Right lobe of liver (tissue), 6 donors: ENCODE results near the gene CYP11A1. TPM values are rescaled to one million over a fixed set of nuclear protein-coding genes. Genes with fewer than 3 reads are reported as not detected.

Experiments
- ATAC-seq, 4 donors: fragments of 200-7000 bp; cut with Tn5 transposase; one replicate each; pipeline ENCODE4 v1.9.1; 2020; ENCODE audit warnings: mild to moderate bottlenecking in 4 of 4, moderate library complexity in 4 of 4
- DNase-seq, 3 donors: peaks; one replicate each; pipeline ENCODE4 v3.0.0-alpha.2; 2020
- H3K27ac ChIP-seq, 3 donors: fragments of 200-600 bp; one replicate each; pipeline ENCODE4 v1.8.0; 2022
- H3K27me3 ChIP-seq, 2 donors: fragments of 200-600 bp; one replicate each; pipeline ENCODE4 v1.8.0; 2022
- H3K36me3 ChIP-seq, 4 donors: fragments of 200-600 bp; sonication (generic) in 1 of 4; one replicate each; pipeline versions ENCODE4 v1.5.1 to v1.8.0; 2017 to 2022; ENCODE audit warnings: control low read depth in 1 of 4
- H3K4me1 ChIP-seq, 4 donors: fragments of 200-600 bp; sonication (generic) in 1 of 4; one replicate each; pipeline versions ENCODE4 v1.5.1 to v1.8.0; 2017 to 2022; ENCODE audit warnings: control low read depth in 1 of 4
- H3K4me3 ChIP-seq, 3 donors: fragments of 200-600 bp; one replicate each; pipeline ENCODE4 v1.8.0; 2022
- H3K9me3 ChIP-seq, 4 donors: fragments of 200-600 bp; sonication (generic) in 1 of 4; one replicate each; pipeline versions ENCODE4 v1.5.1 to v1.8.0; 2017 to 2022; ENCODE audit warnings: control low read depth in 1 of 4
- POLR2A ChIP-seq: fragments of 450-650 bp; IDR thresholded peaks from one replicate; pipeline ENCODE4 v1.6.1; 2017; ENCODE audit warnings: antibody characterized with exemption, mild to moderate bottlenecking
- WGBS: methylation state at CpG from one replicate; pipeline ENCODE4 v1.1.6; 2018; ENCODE audit warnings: low coverage, low lambda C conversion rate; ENCODE audit not compliant: insufficient coverage; ENCODE audit errors: missing lambda C conversion rate; 5-methylcytosine and 5-hydroxymethylcytosine counted together
- intact Hi-C, 2 donors: fragments of 100-400 bp; cut with DNase I; formaldehyde crosslinking; loops; one replicate each; pipeline versions ENCODE4 v1.11.2 to v1.14.1; 2022
- total RNA-seq, 6 experiments: library from RNA; depleted of rRNA in 2 of 6; stranded (reverse); fragments of >200 nt in 2 of 6; fragmentation: NEBNext Ultra II Directional in 3 of 6; extraction: Animal tissue kit (Norgen Biotek cat#: 25700) in 3 of 6; gene quantifications; one replicate each; pipeline versions ENCODE4 v1.1.0 to v1.2.4, GENCODE V29; 2016 to 2023
- TF ChIP-seq, protein P1 (sequence below), 4 donors: fragments of 200-600 bp in 3 of 4; fragments of 450-650 bp in 1 of 4; IDR thresholded peaks; one replicate each; pipeline versions ENCODE4 v1.5.1 to v1.8.0; 2016 to 2022; ENCODE audit warnings: antibody characterized with exemption in 4 of 4, mild to moderate bottlenecking in 2 of 4
- donor health status: DM: no; HTN: yes; CAD: no.
- donor health status: DM: no; HTN: no; CAD: no.
- donor health status: DM: no; HTN: no; CAD: no.
- donor health status: DM: no; HTN: yes; CAD: no.
- donor health status: DM: no; HTN: yes; CAD: no.

CYP11A1 gene
- total RNA-seq, 6 experiments from 2014 or later = 2.5 to 6.4 (median 2.8) TPM

DNA sequence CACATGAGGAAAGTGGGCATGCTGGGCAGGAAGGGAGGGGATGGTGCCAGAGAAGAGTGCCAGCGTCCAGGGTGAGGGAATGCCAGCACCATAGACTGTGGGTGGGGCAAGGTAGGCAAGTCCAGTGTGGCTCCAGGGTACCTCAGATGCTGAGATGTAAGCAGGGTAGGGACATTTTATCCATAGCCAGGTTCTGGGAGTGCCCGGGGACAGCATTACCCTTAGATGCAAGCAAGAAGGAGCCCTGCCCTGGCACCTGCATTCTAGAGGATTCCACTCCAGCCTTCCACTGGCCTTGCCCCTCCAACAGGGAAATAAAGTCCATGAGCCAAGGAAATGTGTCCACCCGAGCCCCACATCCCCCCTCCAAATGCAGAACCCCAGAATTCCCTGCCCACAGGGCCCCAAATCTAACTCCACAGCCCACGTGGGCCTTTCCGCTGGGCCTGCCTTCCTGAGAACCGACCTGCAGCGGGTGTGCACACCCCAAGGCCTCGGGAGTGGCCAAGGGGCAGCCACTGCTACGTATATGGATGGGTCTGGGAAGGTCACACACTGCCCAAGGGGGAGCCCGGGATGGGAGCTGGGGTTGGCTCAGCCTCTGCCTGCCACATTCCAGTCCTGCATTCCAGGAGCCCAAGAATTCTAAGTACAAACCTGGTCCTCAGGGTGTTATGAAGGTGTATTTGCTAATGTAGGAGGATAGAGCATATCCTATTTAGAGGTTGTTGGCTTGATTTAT lies 20.3 kb upstream of the CYP11A1 start:
- DNase-seq (no peak), ATAC-seq (no peak)
- H3K27ac ChIP-seq = no peak overlapping the region
- no peaks in the 10 kb centered on the region for H3K9me3 ChIP-seq
- H3K4me3 ChIP-seq = no peak overlapping the region
- no peaks in the 10 kb centered on the region for H3K36me3 ChIP-seq
- WGBS = 48% methylated on average over 2 of the region's 10 CpGs
- intact Hi-C loops = loop anchor here in 1 of 2 donors (10.0 kb wide), 1 partner anchor 97 kb away; no protein-coding TSS in a partner anchor
- H3K27me3 ChIP-seq = no peaks in the 10 kb centered on the region
- H3K4me1 ChIP-seq = no peaks in the 10 kb centered on the region
- no peak for TF ChIP-seq POLR2A
- TF ChIP-seq, protein P1, sequence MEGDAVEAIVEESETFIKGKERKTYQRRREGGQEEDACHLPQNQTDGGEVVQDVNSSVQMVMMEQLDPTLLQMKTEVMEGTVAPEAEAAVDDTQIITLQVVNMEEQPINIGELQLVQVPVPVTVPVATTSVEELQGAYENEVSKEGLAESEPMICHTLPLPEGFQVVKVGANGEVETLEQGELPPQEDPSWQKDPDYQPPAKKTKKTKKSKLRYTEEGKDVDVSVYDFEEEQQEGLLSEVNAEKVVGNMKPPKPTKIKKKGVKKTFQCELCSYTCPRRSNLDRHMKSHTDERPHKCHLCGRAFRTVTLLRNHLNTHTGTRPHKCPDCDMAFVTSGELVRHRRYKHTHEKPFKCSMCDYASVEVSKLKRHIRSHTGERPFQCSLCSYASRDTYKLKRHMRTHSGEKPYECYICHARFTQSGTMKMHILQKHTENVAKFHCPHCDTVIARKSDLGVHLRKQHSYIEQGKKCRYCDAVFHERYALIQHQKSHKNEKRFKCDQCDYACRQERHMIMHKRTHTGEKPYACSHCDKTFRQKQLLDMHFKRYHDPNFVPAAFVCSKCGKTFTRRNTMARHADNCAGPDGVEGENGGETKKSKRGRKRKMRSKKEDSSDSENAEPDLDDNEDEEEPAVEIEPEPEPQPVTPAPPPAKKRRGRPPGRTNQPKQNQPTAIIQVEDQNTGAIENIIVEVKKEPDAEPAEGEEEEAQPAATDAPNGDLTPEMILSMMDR (IDR thresholded peaks at IDR 0.05) = no peak

DNA sequence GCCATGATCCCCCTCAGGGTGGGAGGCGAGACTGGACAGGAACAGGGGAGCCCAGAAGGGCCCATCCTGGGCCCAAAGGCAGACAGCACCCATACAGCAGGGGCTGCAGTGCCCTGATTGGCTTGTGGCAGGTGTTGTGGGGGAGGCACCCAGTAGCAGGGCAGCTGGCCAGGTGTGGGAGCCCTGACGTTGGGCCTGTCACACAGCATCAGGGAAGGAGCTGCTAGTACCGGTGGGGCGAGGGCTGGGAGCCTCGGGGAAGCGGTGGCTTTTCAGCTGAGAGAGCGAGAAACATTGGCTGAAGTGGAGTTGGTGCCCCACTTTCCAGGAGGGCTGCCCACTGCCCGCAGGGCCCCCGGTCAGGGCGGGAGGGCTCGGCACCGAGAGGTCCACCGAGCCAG lies 19.7 kb upstream of the CYP11A1 start:
- intact Hi-C loops = loop anchor here in 1 of 2 donors (10.0 kb wide), 1 partner anchor 98 kb away; no protein-coding TSS in a partner anchor
- no peaks in the 10 kb centered on the region for H3K27me3 ChIP-seq

DNA sequence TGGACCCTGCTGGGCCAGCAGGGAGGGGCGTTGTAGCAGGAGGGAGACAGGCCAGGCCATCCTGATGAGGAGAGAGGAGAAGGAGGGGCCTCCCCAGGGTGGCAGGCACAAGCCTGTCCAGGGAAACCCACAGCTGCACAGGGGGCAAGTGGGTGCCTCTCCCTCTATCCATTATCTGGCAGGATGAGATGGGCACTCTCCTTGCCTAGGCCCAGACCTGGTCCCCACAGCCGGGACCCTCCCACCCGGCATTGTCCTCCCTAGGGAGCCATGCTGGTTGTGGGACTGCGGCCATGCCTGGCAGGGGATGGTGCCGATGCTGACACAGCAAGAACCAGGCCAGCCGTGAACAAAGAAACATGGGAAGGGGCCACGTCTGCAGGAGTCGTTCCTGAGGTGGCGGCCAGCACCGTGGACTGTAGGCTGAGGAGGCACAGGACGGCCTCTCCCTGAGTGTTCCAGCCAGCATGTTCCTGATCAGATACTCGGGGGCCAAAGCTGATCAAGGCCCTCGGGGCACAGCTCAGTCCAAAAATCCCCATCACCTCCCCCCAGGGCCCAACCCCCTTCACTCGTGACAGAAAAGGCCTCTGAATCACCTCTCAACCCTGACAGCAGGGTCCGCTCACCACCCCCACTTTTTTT lies 19.2 kb upstream of the CYP11A1 start:
- intact Hi-C loops = loop anchor here in 1 of 2 donors (10.0 kb wide), 1 partner anchor 98 kb away; no protein-coding TSS in a partner anchor
- ATAC-seq = no peak
- no peaks in the 10 kb centered on the region for H3K4me1 ChIP-seq

More for the DNA sequence above, 19.7 kb upstream of the CYP11A1 start:
- TF ChIP-seq, protein P1 (IDR thresholded peaks at IDR 0.05) = no peak
- TF ChIP-seq POLR2A = no peak
- Histone ChIP-seq H3K27ac (no peak overlapping the region), H3K36me3 (no peaks in the 10 kb centered on the region), H3K4me3 (no peak overlapping the region), H3K9me3 (no peaks in the 10 kb centered on the region), H3K4me1 (no peaks in the 10 kb centered on the region)
- WGBS = 19% methylated on average over 3 of the region's 13 CpGs
- ATAC-seq (no peak), DNase-seq (no peak)

DNA sequence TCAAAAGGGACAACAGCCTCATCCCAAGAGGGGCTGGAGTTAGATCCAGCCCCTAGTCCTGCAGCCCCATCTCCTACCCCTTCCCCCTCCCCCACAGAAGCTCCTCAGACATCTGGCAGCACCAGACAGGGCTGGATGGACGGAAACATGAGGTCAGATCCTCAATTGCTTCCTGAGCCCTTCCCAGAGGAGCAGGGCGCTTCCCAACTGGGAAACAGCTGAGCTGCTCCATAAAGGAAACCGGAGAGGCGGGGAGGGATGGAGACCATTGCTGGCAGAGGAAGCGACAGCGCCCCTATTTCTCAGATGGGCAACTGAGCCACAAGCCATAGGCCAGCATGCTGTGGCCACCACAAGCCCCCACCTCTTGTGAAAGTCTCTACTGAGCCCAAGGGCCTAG lies 18.3 kb upstream of the CYP11A1 start:
- no peak for ATAC-seq
- WGBS = 85% methylated on average over 2 of the region's 6 CpGs
- intact Hi-C loops = loop anchor here in 1 of 2 donors (10.0 kb wide), 1 partner anchor 99 kb away; no protein-coding TSS in a partner anchor
- Histone ChIP-seq H3K9me3 (no peaks in the 10 kb centered on the region), H3K27me3 (no peaks in the 10 kb centered on the region), H3K27ac (no peak overlapping the region), H3K36me3 (no peaks in the 10 kb centered on the region), H3K4me3 (no peak overlapping the region), H3K4me1 (no peaks in the 10 kb centered on the region)
- no peak for DNase-seq
- TF ChIP-seq POLR2A = no peak
- TF ChIP-seq, protein P1 (IDR thresholded peaks at IDR 0.05) = no peak

More for the DNA sequence above, 19.2 kb upstream of the CYP11A1 start:
- H3K27me3 ChIP-seq = no peaks in the 10 kb centered on the region
- WGBS = 100% methylated on average over 2 of the region's 15 CpGs
- no peak overlapping the region for H3K27ac ChIP-seq
- TF ChIP-seq POLR2A = no peak
- TF ChIP-seq, protein P1 (IDR thresholded peaks at IDR 0.05) = no peak
- DNase-seq = no peak
- H3K4me3 ChIP-seq = no peak overlapping the region
- no peaks in the 10 kb centered on the region for H3K36me3 ChIP-seq
- H3K9me3 ChIP-seq = no peaks in the 10 kb centered on the region
